ENCODE data around the gene PDE4A.

Gene PDE4A

DNA sequence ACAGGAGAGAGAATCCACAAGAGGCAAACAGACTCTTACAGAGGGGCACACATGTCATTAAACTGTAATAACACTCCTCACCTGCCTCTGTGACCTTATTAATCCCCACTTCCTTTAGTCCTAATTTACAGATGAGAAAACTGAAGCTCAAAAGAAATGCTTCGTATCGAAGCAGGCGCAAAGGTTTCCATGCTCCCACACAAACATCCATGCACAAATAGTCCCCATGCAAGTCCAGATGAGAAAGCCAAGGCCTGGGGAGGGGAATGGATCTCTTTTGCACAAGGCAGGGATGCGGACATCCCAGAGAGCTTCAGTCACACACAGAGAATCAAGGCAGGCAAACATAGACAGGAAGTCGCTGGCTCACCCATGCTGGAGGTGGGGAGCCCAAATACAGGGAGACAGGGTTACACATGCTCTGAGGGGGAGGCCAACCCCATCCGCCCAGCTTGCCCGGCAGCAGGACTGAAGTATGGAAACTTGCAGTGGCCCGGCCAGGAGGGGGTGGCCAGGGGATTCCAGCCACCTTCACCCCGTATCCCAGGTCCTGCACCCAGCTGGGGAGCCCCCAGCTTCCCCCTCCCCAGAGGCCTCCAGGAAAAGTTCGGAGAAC lies 96.4 kb downstream of the PDE4A start:
- TF ChIP-seq ZFX (IDR thresholded peaks at IDR 0.05; ENCODE audit: borderline replicate concordance), result no peak
- TF ChIP-seq, protein P1, sequence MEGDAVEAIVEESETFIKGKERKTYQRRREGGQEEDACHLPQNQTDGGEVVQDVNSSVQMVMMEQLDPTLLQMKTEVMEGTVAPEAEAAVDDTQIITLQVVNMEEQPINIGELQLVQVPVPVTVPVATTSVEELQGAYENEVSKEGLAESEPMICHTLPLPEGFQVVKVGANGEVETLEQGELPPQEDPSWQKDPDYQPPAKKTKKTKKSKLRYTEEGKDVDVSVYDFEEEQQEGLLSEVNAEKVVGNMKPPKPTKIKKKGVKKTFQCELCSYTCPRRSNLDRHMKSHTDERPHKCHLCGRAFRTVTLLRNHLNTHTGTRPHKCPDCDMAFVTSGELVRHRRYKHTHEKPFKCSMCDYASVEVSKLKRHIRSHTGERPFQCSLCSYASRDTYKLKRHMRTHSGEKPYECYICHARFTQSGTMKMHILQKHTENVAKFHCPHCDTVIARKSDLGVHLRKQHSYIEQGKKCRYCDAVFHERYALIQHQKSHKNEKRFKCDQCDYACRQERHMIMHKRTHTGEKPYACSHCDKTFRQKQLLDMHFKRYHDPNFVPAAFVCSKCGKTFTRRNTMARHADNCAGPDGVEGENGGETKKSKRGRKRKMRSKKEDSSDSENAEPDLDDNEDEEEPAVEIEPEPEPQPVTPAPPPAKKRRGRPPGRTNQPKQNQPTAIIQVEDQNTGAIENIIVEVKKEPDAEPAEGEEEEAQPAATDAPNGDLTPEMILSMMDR (IDR thresholded peaks at IDR 0.05), result no peak
- H3K27ac ChIP-seq, result peak overlapping the region; percentile 26; the same call in 1 of the 2 replicates

DNA sequence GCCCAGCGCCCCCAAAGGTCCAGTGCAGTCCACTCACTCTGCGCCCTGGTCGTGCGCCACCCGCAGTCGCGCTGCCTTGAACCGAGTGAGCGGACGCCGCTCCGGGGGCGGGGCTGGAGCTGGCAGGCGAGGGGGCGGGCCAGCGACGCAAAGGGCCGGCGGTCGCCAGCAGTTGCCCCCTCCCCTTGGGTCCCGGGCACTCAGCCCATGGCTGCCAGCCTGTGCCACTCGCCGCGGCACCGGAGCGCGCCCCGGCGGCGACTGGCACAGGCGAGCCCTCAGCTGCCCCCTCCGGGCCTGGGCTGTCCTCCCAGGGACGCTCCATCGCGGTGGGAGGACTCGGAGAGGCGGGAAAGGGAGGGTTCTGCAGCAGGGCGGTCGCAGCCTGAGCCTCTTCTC lies 97.0 kb downstream of the PDE4A start, which contains the start of gene S1PR5:
Gene S1PR5 (minus strand): TSS at position 87 of the 399 bp plus-strand sequence. CDS start 2,436 bp downstream, outside the sequence.
- H3K27ac ChIP-seq, result peak within 1 kb of the TSS; percentile 26; the same call in 1 of the 2 replicates

DNA sequence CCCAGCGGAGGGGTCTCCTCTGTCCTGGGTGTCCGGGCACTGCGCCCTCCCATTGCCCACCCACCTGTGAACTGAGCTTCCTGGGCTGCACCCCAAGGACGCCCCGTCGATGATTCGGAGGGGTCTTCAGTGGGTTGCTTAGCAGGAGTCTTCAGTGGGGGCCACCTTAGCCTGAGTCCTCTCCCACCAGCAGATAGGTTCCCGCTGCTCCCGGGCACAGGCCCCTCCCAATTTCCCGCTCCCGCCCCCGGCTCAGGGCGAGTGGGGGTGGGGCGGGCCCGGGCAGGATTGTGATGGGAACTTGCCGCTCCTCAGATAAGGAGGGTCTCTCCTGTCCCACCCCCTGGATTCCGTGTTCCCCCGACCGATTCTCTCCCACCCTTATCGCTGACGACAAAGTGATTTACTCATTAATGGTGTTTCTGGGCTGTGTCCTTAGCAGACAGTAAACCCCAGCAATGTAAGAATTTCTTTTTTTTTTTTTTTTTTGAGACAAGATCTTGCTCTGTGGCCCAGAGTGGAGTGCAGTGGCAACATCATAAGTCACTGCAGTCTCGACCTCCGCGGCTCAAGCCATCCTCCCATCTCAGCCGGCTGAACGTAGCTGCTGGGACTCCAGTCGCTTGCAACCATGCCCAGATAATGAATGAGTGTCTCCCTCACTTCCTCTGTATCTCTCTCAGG lies 97.6 kb downstream of the PDE4A start:
- TF ChIP-seq, protein P1 (IDR thresholded peaks at IDR 0.05), result no peak
- TF ChIP-seq ZFX (IDR thresholded peaks at IDR 0.05; ENCODE audit: borderline replicate concordance), result no peak
- peak overlapping the region; percentile 26; the same call in 1 of the 2 replicates for H3K27ac ChIP-seq

More for the DNA sequence above, 97.0 kb downstream of the PDE4A start, which contains the start of gene S1PR5:
- TF ChIP-seq, protein P1 (IDR thresholded peaks at IDR 0.05), result peak; percentile 50
- no peak for TF ChIP-seq ZFX (IDR thresholded peaks at IDR 0.05; ENCODE audit: borderline replicate concordance)

DNA sequence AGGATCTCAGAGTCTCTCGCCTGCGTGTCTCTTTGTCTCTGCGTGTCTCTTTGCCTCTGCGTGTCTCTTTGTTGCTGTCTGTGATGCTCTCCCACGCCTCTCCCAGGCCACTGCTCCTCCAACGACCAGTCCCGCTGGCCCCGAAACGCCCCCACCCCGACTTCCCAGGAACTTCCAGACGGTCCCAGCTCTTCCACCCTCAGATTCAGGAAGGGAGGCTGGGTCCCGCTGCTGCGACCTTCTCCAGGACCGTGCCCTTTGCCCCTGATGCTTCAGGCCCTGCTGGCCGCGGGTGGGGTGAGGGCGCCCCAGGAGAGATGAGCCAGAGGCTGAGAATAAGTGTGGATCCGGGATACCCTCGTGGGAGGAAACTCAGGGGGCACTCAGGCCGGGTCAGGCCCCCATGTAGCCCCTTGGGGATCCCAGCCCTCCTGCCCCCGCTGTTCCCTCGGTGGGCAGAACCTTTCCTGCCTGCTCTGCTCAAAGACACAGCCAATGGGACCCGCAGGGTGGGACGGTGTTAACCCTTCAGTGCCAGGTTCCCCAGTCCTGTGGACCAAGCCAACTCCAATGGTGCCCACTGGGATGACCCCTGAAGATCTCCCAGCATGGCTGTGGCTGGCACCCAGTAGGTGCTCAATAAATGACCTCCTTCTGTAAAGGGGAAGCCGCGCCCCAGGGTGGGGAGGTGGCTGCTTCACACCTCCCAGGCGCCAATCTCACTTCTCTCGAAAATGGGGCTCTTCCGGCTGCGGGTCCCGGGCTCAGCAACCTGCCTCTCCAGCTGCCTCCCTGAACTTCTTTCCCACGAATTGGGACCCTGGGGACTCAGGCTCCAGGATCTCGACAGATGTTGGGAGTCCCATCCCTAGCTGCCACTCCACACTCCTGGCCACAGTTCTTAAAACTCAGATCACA lies 98.4 kb downstream of the PDE4A start:
- H3K27ac ChIP-seq, result peak overlapping the region; percentile 26; the same call in 1 of the 2 replicates
- TF ChIP-seq, protein P1 (IDR thresholded peaks at IDR 0.05), result no peak
- TF ChIP-seq ZFX (IDR thresholded peaks at IDR 0.05; ENCODE audit: borderline replicate concordance), result no peak
